ENCODE results near the gene RBM19.
"Not testable (repeated sequence)": the region's sequence is repeated elsewhere in the genome, so short reads cannot be mapped to it uniquely, and the experiment has no call there.

RBM19 gene

DNA sequence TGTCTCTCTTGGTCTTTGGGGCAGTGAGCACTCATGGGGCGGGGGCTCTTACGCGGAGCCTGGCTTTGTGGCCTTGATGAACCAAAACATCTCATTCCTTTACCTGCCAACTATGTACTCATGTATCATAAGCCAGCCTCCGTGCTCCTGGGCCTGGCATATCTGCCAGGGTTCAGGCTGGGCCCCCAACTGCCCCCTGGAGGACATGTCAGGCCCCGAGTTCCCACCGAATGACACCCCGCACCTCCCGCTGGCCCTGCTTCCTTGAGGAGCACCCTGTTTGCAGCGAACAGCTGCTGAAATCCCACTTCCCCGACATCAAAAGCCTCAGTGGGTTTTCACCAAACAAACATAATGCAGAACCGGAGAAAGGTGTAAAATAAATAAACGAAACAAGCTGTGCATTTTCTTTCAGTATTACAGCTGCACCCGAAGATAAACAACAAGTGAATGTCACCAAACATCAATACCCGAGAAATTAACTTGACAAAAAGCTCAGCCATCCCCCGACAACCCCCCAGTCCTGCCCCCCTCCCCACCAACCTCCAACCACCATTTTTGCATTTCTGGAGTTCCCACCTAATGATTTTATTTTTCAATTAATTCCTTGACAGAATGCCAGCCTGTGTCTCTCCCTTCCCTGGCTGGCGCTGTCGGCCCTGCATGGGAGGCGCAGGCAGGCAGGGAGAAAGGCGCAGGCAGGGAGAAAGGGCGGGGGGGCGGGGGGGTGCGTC lies 139.2 kb downstream of the RBM19 start:
- DNase-seq: no peak

DNA sequence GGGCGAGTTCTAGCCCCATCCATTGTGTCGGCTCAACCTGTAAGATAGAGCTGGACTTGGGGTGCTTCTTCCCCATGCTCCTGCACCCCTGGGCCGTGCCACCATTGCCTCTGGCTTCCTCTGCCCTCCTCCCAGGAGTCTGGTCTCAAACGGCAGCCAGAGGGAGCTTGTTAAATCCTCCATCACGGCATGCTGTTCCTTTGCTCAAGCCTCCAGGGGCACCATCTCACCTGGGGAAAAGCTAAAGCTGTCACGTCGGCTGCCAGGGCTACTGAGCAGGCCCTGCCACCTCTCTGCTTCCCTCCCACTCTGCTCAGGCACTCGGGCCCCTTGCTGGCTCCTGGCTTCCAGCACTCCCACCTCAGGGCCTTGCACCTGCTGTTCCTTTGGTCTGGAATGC lies 140.4 kb downstream of the RBM19 start:
- DNase-seq: no peak

DNA sequence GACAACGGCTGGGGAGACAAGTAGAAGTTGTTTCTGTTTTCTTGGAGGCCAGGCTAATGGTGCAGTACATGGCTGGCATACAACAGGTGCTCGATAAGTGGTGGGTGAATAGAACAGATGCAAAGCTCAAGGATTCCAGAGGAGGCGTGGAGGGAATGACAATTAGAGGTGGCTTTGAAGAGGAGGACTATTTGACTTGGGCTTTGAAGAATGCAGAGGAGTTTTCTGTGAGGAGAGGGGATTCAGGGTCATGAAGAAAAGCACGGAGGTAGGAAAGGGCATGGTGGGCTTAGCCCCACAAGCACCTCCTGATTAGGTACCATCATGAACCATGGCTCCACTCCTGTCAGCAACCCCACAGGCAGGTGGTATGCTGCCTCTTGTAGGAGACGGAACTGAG lies 142.3 kb downstream of the RBM19 start:
- DNase-seq: no peak

DNA sequence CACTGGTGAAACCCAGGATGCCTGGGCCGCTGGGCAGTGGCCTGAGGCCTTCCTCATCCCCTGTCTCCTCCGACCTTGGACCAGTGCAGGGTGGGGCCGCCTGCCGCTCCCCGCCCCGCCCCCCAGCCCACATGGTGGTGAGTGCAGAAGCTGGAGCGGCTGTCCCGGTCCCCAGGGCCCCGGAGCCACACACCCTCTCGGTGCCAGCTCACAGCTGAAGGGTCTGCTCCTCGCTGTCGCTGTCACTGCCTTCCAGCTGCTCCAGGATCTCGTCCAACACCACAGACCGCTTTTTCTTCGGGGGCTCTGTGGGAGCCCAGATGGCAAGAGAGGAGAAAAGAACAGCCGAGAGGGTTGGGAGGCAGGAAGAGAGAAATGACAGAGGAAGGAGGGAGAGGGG lies 143.1 kb downstream of the RBM19 start:
- peak; percentile 63 for DNase-seq

DNA sequence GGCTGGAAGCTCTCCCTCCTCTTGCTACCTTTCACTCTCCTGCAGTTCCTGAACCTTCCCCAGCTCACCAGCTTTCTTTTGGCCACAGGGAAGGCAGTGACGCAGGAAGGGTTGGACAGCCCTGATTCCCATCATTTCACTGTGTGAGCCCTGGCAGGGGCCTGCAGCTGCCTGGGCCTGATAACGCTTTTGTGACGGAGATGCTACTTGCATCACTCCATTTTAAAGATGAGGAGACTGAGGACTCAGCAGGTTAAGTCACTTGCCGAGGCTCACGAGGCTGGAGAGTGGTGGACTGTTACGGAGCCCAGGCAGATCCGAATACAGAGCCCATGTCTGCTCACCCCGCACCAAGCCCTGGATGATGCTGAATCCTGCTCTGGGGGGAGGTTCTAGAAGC lies 145.3 kb downstream of the RBM19 start:
- DNase-seq: no peak

DNA sequence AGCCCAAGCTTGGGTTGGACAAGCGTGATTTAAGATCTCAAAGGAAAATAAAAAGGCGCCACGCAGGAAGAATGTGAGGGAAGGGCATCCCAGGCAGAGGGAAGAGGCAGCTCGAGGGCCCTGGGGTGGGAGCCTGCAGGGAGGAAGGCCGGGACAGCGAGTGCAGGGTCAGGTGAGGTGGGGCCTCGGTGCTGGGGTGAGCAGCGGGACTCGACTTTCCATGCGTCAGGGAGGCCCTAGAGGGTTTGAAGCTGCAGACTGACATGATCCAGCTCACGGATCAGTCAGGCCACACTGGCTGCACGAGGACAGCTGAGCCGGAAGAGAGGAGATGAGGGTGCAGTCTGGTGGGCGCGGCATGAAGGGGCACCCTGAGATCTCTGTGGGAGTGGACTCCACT lies 145.8 kb downstream of the RBM19 start:
- no peak for DNase-seq

DNA sequence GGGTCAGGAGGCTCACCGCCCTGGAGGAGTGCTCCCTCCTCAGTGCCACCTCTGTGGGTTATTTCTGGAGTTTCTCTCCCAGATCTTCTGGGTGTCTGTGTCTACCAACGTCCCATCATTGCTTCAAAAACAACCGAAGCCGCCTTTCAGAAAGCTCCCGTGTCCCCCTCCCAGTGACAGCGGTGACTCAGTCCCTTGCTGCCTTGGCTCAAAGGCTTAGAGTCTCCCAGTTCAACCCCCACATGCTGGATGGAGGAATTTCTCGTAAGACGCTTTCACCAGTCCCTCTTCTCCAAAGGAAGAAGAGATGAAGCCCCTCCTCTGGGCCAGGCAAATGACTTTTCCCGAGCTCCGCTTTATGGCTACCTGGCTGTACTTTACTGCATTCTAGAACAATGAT lies 146.6 kb downstream of the RBM19 start:
- no peak for DNase-seq

DNA sequence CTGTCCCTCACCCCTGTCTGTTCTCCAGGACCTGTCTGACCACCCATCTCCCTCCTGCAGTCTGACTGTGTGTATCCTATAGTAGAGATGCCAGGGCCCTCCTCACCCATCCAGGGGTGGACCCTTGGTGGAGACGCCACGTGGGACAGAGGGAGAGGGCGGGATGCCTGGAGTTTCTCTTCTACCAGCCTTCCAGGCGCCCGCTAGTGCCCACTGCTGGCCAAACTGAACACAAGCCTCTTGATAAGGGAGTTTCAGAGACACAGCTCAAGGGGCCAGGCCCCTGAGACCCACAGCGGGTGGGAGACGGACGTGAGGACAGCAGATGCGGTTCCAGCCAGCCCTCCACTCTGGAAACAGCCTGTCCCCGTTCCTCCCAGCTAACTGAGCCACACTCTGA lies 147.3 kb downstream of the RBM19 start:
- DNase-seq: no peak

DNA sequence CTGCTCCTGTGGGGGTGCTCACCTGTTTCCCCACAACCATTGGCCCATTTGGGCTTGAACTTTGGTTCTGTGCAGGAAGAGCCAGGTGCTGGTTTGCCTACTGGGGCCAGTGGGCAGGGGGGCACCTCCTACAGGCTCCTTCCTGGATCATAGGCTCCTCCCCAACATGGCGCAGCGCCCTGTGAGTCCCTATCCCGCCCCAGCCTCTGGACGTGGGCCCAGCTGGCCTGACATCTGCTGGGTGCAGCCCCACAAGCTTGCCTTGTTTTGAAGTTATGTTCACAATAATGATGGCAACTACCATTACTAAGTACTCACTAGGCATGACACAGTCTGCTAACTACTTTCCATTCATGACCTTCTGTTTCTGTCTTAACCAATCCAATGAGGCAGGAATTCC lies 147.8 kb downstream of the RBM19 start:
- peak; percentile 47 for DNase-seq

DNA sequence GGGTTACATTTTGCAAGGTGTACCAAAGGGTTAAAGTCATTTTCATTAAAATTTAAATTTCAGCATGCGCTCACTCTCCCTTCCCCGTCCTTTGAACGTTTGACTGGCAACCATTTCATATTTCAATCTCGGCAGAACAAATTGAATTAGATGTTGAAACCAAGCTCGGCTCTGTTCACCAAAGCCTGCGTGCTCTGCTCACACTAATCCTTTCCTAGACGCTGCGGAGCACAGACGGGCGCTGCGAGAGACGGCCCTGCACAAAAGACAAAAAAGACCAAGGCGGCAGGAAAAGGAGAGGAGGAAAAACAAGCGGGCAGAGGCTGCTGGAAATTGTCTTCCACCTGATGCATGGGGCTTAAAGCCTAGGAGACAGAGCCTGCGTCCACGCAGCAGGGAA lies 149.3 kb downstream of the RBM19 start:
- no peak for DNase-seq

DNA sequence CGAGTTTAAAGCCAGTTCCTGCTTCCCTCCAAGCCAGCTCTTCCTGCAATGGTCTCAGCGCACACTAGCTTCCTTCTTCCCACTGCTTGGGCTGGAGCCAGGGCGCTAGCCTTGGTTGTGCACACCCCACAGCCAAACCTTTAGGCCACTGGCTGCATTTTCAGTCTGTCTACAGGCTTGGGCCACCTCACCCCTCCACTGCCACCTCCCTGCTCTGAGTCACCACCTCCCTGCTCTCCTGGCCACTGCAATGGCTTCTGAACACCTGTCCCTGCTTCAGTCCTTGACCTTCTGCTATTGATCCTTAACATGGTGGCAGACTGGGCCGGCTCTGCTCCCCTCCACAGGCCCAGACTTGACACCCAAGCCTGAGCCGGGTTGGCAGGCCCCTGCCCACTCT lies 151.1 kb downstream of the RBM19 start:
- no peak for DNase-seq

DNA sequence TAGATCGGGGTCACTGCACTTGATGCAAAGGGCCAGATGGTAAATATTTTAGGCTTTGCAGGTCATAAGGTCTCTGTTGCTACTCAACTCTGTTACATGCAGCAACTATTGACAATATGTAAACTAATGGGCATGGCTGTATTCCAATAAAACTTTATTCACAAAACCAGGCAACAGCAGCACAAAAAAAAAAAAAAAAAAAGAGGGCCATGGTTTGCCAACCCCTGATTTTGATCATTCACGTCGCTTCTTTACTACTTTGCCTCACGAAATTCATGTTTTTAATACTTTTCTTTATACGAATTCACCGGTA lies 152.9 kb downstream of the RBM19 start:
- no peak for DNase-seq

DNA sequence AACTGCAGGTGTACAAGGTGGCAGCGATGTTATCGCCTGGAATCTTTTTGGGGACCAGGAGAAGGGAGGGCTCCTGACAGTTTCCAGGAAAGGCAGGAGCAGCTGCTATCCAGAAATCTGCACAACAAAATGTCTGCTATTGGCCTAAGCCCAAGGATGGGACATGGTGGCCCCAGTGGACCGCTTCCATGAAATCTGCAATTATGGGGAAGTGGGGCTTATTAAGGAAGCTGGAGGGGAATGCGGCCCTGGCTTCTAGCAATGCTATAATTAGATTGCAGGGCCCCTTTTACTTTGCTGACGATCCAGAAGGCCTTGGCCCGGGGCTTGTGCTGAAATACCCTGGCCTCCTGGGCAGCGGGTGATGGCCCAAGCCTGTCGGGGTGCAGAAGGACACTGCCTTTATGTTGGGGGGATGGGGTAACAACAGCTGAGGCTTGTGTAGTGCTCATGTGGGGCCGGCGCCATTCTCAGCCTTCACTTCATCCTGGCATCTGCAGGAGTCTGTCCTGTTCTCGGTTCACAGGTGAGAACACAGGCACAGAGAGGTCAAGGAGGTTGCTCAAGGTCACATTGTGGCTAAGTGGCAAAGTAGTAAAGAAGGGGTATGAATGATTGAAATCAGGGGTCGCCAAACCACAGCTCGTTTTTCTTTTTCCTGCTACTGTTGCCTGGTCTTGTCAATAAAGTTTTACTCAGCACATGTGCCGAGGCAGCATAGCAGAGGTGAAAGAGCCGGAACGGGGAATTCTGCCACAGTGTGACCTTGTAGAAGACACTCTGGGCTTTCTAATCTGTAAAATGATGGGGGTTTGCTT lies 153.5 kb downstream of the RBM19 start:
- peak; percentile 67 for DNase-seq

DNA sequence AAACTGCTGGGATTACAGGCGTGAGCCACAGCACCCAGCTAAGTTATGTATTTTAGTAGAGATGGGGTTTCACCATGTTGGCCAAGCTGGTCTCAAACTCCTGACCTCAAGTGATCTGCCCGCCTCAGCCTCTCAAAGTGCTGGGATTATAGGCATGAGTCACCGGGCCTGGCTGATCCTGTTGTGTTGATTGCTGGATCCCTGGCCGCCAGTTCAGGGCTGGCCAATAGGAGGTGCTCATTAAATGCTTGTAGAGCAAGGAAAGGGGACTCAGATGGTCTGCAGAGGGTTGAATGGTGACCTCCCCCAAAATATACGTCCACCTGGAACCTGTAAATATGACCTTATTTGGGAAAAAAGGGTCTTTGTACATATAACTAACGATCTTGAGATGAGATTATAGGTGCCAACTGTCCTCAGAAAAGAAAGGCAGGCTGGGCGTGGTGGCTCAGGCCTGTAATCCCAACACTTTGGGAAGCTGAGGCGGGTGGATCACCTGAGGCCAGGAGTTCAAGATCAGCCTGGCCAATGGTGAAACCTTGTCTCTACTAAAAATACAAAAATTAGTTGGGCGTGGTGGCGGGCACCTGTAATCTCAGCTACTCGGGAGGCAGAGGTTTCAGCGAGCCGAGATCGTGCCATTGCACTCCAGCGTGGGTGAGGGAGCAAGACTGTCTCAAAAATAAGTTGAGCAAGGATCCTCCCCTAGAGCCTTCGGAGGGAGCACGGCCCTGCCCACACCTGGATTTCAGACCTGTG lies 156.5 kb downstream of the RBM19 start:
- DNase-seq: not testable (repeated sequence)

DNA sequence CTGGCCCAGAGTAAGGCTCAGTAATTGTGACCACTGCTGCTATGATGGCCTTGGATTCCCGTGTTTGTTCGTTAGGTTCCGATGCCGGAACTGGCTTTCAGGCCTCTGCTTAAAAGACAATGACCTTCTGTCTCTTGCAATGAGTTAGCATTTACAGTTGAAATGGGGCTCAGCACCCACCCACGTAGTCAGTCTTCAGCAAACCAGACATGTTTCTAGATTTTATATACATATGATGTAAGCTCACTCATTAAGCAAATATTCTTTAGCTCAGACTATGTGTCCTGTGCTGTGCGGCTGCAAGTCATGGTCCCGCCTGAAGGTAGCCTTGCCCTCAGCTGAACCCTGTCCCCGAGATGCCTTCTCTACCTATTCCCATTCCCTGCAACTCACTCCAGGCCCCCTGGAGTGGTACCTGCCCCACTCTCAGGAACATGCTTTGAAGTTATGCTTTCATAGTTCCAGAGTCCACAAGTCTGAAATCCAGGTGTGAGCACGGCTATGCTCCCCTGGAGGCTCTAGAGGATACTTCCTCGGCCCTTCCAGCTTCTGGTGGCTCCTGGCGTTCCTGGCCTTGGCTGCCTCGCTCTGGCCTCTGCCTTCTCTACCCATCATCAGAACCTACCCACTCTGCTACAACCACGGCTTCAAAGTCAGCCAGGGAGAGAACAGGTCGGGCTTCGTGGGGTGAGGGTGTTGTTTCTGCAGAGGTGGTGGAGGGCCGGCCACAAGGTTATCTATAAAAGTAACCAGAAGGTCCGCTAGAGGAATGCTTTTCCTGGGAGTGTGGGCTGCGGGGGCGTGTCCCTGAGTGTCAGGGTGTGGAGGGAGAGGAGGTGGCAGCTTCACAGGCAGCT lies 157.8 kb downstream of the RBM19 start:
- no peak for DNase-seq

DNA sequence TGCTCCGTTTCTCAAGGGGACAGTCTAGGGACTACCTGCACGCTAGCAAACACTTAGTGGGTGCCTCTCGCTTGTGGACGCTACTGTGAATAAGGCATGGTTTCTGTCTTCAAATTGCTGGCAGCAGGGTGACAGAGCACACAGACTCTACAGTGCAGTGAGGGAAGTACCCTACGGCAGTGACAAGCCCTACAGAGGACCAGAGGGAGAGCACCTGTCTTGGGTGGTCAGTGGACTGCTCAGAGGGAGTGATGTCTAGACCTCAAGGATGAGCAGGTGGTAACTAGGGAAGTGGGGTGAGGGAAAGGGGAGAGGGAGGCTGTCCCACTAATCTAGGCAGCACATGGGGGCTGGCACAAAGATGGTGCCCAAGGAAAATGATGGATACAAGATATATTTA lies 160.5 kb downstream of the RBM19 start:
- DNase-seq: no peak

DNA sequence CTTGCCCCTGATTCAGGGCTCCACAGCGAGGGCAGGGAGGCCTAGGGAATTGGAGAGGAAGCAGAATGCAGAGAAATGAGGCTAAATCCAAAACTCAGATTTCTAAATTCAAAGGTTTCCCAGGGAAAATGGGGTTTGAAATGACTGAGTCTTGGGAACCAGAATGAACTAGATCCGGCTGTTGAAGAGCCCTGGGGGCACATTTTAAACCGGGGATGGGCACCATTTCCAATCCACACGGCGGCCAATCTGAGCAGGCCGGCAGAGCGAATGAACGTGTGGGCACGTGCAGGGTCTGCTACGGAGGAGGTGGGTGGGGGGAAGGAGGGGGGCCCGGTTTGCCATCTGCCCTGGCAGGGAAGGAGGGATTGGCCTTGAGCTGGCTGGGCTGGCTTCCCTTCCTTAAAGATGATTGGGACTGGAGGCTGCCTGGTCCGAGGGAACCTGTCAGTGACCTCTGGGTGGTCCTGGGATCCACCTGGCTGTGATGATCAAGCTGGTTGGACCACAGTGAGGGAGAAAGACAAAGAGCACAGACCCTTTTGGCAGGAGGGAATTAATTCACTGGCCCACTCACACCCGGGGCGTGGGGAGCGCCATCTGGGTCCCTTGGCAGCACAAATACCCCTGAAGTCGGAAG lies 161.0 kb downstream of the RBM19 start:
- DNase-seq: no peak

DNA sequence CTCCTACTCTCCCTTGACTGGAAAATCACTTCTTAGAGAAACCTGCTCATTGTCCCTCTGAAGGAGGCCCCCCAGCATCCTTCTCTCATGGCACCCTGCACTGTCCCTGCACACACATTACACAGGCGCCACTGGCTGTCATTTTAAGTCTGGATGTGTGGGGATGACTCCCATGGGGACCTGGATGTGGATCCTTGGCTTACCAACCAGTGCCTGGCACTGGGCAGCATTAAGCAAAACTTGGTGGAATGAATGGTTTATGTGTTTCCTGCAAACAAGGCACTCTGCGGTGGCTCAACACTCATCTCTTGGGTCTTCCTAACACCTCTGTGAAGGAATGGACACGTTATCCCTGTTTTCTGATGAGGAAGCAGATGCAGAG lies 162.4 kb downstream of the RBM19 start:
- DNase-seq: no peak

DNA sequence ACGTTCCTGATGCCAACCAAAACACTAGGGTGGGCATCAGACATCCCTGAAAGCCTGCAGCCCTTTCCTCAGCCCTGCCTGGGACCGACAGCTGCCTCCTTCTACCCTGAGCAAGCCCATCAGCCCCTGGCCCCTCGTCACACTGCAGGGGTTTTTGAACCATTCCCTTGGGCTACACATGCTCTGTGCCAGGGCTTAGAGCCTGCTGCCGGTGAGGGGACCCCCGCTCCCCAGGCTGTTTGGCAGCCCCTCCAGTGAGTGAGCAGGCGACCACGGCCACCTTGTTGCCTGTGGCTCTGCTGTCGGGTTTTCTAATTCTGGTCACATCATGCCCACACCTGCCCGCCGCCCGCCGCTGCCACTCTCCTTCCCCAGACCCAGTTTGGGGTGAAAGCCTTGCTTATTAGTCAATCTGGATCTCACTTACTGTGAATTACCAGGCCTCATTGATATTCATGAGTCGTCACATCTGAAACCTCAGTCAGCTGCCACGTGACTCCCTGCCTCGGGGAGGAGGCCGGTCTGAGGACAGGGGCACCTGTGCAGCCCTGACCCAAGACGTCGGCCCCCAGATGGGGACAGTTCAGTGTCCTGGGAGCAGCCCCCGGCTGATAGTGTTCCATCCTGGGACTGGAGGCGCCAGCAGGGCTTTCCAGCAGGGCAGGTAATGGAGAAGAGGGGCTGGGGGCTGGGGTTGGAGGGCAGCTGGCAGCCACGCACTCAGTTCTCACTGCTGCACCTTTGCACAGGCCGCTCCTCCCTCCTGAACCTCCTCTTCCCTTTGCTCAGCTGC lies 163.0 kb downstream of the RBM19 start:
- DNase-seq: no peak

DNA sequence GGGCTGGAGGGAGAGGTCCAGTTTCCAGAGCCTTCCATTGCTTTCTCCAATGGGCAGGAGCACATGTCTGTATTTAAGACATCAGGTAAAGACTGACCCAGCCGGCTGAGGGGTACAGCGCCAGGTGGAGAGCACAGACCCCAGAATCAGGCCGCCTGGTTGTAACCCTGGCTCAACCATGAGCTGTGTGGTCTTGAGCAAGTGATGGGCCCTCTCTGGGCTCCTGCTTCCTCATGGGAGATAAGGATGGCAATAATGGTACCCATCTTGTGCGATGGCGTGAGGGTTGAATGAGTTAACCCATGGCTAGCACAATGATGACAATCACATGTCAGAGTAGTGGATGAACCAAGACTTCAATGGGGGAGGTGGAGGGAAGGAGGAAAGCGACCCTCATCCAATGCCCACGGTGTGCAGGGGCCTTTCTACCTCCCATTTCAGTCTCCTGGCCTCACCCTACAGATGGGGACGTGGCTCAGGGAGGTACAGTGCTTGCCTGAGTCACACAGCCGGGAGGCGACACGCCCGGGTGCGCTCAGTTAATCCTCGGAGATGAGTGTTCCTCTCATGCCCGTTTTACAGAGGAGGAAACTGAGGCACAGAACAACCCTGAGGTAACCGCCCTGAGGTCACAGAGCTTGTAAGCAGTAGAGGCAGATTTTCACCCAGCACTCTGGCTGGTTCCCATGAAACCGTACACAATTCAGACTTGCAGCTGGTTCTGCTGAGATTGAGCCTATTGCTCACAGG lies 163.9 kb downstream of the RBM19 start:
- DNase-seq: no peak

DNA sequence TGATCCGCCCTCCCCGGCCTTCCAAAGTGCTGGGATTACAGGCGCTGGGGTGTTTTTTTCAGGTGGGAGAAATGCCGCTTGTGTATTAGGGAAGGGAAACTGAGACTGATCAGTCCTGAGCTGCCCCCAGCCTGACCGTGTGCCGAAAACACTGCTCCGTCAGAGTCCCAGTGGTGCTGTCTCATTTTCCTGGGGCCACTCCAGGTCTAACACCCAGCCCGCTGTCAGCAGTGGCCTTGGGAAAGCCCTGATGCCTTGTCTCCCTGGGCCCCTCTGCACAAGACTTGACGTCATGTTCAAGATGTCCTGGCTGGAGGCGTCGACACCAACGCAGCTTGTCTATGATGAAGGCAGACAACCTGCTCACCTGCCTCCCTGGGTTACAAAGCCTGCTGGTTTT lies 165.9 kb downstream of the RBM19 start:
- no peak for DNase-seq

Data from right hindlimb (tissue), 1 donor.